Esophagus mucosa (tissue), 1 donor: ENCODE measurements around the gene B3GNT5. TPM values are rescaled to one million over a fixed set of nuclear protein-coding genes. Genes with fewer than 3 reads are reported as not detected.

Source experiments
- total RNA-seq: library from RNA; stranded (reverse); gene quantifications from one replicate; pipeline ENCODE4 v1.2.4, GENCODE V29; 2023
- donor health status: DM: yes; HTN: yes; CAD: no.

Gene B3GNT5
- total RNA-seq, 1 donor from 2014 or later, result 70.7 TPM

Other genes with a start within 250 kb of the B3GNT5 start
- 29.0 TPM for gene MCCC1, start 153.8 kb upstream of the B3GNT5 start, total RNA-seq
- gene LAMP3, start 90.5 kb upstream of the B3GNT5 start, total RNA-seq, result 4.5 TPM
- gene MCF2L2, start 175.4 kb downstream of the B3GNT5 start, total RNA-seq, result 0.72 TPM